HCT116 (cell line): ENCODE results near the gene SNTG2. TPM values are rescaled to one million over a fixed set of nuclear protein-coding genes. Genes with fewer than 3 reads are reported as not detected.
"Not testable (repeated sequence)": the region's sequence is repeated elsewhere in the genome, so short reads cannot be mapped to it uniquely, and the experiment has no call there.

Experiments used
- ATAC-seq: fragments of 200-7000 bp; cut with Tn5 transposase; 2 replicates; pipeline ENCODE4 v1.9.1; 2020; ENCODE audit warnings: mild to moderate bottlenecking, moderate library complexity
- BruUV-seq: library from RNA; stranded (reverse); fragments of 400-500 nt; replicated peaks from 2 replicates; lab custom pipeline; 2021; lab: Mats Ljungman, UMichigan
- CTCF ChIA-PET: fragments of 300-600 bp; sonication (Branson Sonifier 250); formaldehyde crosslinking; loops from one replicate; lab custom pipeline; 2021; ENCODE audit warnings: antibody characterized with exemption; lab: Charles Lee
- POLR2A ChIA-PET: fragments of 300-600, 350-600 bp; sonication (Branson Sonifier 250); formaldehyde crosslinking; loops from one replicate; lab custom pipeline; 2021; ENCODE audit warnings: antibody characterized with exemption; lab: Charles Lee
- RAD21 ChIA-PET, 2 experiments: fragments of 300-600 bp; sonication (Branson Sonifier 250); formaldehyde crosslinking; loops; one replicate each; lab custom pipeline; 2023; ENCODE audit warnings: low total read pairs in 2 of 2; ENCODE audit not compliant: uncharacterized antibody in 2 of 2, unreplicated experiment in 2 of 2, low non-redundant PET in 1 of 2; lab: Charles Lee
- DNase-seq: peaks from one replicate; pipeline ENCODE4 v3.0.0-alpha.2; 2010; ENCODE audit warnings: low read depth, low spot score
- H2AFZ ChIP-seq: fragments of 200-600 bp; shearing (Covaris generic), sonication (generic); 2 replicates; pipeline ENCODE4 v1.6.1; 2017; ENCODE audit warnings: low read depth, mixed run types, mixed read lengths, antibody characterized with exemption, low read length; ENCODE audit not compliant: poor library complexity, severe bottlenecking
- H3K27ac ChIP-seq: 2 replicates; pipeline ENCODE4 v1.5.1; 2012; ENCODE audit warnings: low read depth, low read length
- H3K27me3 ChIP-seq: fragments of 200-600 bp; sonication (generic); 2 replicates; pipeline ENCODE4 v1.6.1; 2016; ENCODE audit warnings: mixed run types, low read length, mixed read lengths; ENCODE audit not compliant: insufficient read depth
- H3K36me3 ChIP-seq, 2 experiments: fragments of 200-500 bp in 1 of 2; fragments of 200-600 bp in 1 of 2; sonication (Bioruptor generic) in 1 of 2; sonication (generic) in 1 of 2; 2 replicates each; pipeline versions ENCODE4 v1.5.1 to v1.6.1; 2014 to 2016; ENCODE audit warnings: low read length in 2 of 2, inconsistent platforms in 1 of 2, mixed read lengths in 1 of 2, mixed run types in 1 of 2; ENCODE audit not compliant: insufficient read depth in 2 of 2, control insufficient read depth in 1 of 2
- H3K4me1 ChIP-seq, 2 experiments: fragments of 200-600 bp in 1 of 2; sonication (generic) in 1 of 2; 2 replicates each; pipeline versions ENCODE4 v1.5.1 to v1.6.1; 2012 to 2017; ENCODE audit warnings: low read length in 2 of 2, inconsistent platforms in 1 of 2, mild to moderate bottlenecking in 1 of 2, mixed read lengths in 1 of 2, mixed run types in 1 of 2, moderate library complexity in 1 of 2; ENCODE audit not compliant: insufficient read depth in 2 of 2, control insufficient read depth in 1 of 2
- H3K4me2 ChIP-seq: fragments of 200-600 bp; sonication (generic); 2 replicates; pipeline ENCODE4 v1.6.1; 2017; ENCODE audit warnings: mixed run types, low read length, mixed read lengths
- H3K4me3 ChIP-seq, 2 experiments: fragments of 200-600 bp in 1 of 2; sonication (generic) in 1 of 2; replicated peaks in 1 of 2; 2 replicates each; pipeline ENCODE4 v1.5.1; 2011 to 2016; ENCODE audit warnings: low read length in 2 of 2, control low read depth in 1 of 2, low read depth in 1 of 2, mild to moderate bottlenecking in 1 of 2, mixed read lengths in 1 of 2, mixed run types in 1 of 2
- H3K79me2 ChIP-seq: fragments of 200-600 bp; sonication (generic); 2 replicates; pipeline ENCODE4 v1.6.1; 2017; ENCODE audit warnings: mild to moderate bottlenecking, mixed run types, low read length, moderate library complexity, mixed read lengths; ENCODE audit not compliant: insufficient read depth
- H3K9ac ChIP-seq: fragments of 200-600 bp; sonication (generic); 2 replicates; pipeline ENCODE4 v1.6.1; 2016; ENCODE audit warnings: low read length, mixed read lengths
- H3K9me2 ChIP-seq: fragments of 200-600 bp; sonication (generic), shearing (Covaris generic); 2 replicates; pipeline ENCODE4 v1.6.1; 2017; ENCODE audit warnings: mixed run types, mild to moderate bottlenecking, moderate library complexity; ENCODE audit not compliant: insufficient read depth
- H3K9me3 ChIP-seq, 2 experiments: fragments of 200-500 bp in 1 of 2; fragments of 200-600 bp in 1 of 2; sonication (Bioruptor generic) in 1 of 2; sonication (generic) in 1 of 2; 2 replicates each; pipeline ENCODE4 v1.6.1; 2014 to 2017; ENCODE audit warnings: low read length in 2 of 2, mixed read lengths in 2 of 2, inconsistent platforms in 1 of 2, low read depth in 1 of 2, mild to moderate bottlenecking in 1 of 2, mixed run types in 1 of 2, moderate library complexity in 1 of 2; ENCODE audit not compliant: control insufficient read depth in 1 of 2, insufficient read depth in 1 of 2
- H4K20me1 ChIP-seq: fragments of 200-600 bp; sonication (generic), shearing (Covaris generic); 2 replicates; pipeline ENCODE4 v1.6.1; 2017; ENCODE audit warnings: mixed run types, mild to moderate bottlenecking, moderate library complexity; ENCODE audit not compliant: insufficient read depth
- ATF3 ChIP-seq: IDR thresholded peaks from 2 replicates; pipeline ENCODE4 v1.6.1; 2012
- CBX3 ChIP-seq: IDR thresholded peaks from 2 replicates; pipeline ENCODE4 v1.6.1; 2012; ENCODE audit warnings: low read depth
- CEBPB ChIP-seq: IDR thresholded peaks from 2 replicates; pipeline ENCODE4 v1.6.1; 2012; ENCODE audit warnings: low read depth
- CTCF ChIP-seq, 3 experiments: fragments of 200-600 bp in 1 of 3; sonication (generic) in 1 of 3; IDR thresholded peaks in 2 of 3; conservative IDR thresholded peaks in 1 of 3; 2 replicates each; pipeline ENCODE4 v1.5.1; 2012 to 2017; ENCODE audit warnings: low read depth in 2 of 3, low read length in 2 of 3, antibody characterized with exemption in 1 of 3, borderline replicate concordance in 1 of 3, control low read depth in 1 of 3, mild to moderate bottlenecking in 1 of 3, mixed read lengths in 1 of 3, mixed run types in 1 of 3, moderate library complexity in 1 of 3; ENCODE audit not compliant: insufficient read depth in 1 of 3
- EGR1 ChIP-seq: IDR thresholded peaks from 2 replicates; pipeline ENCODE4 v1.6.1; 2012; ENCODE audit warnings: low read depth
- EZH2 ChIP-seq: fragments of 200-600 bp; sonication (generic); IDR thresholded peaks from 2 replicates; pipeline ENCODE4 v1.6.1; 2017; ENCODE audit warnings: antibody characterized with exemption, mixed run types
- EZH2phosphoT487 ChIP-seq: fragments of 200-600 bp; IDR thresholded peaks from 2 replicates; pipeline ENCODE4 v1.6.1; 2018; ENCODE audit warnings: antibody characterized with exemption, borderline replicate concordance
- MAX ChIP-seq: IDR thresholded peaks from 2 replicates; pipeline ENCODE4 v1.6.1; 2012
- POLR2A ChIP-seq: IDR thresholded peaks from 2 replicates; pipeline ENCODE4 v1.7.0; 2011; ENCODE audit warnings: borderline replicate concordance; ENCODE audit not compliant: insufficient read depth, insufficient read length; ENCODE audit errors: extremely low read depth
- REST ChIP-seq: IDR thresholded peaks from 2 replicates; pipeline ENCODE4 v1.6.1; 2012; ENCODE audit warnings: low read depth
- SIN3A ChIP-seq: IDR thresholded peaks from 2 replicates; pipeline ENCODE4 v1.6.1; 2012; ENCODE audit warnings: low read depth
- SRF ChIP-seq: IDR thresholded peaks from 2 replicates; pipeline ENCODE4 v1.6.1; 2012; ENCODE audit warnings: low read depth
- YY1 ChIP-seq: IDR thresholded peaks from 2 replicates; pipeline ENCODE4 v1.6.1; 2011; ENCODE audit warnings: low read length, low read depth, moderate library complexity, mild to moderate bottlenecking; ENCODE audit not compliant: insufficient replicate concordance; ENCODE audit errors: extremely low read depth
- ZFX ChIP-seq: fragments of 450-650 bp; IDR thresholded peaks from 2 replicates; pipeline ENCODE4 v1.6.1; 2017
- intact Hi-C: fragments of 100-400 bp; cut with micrococcal nuclease; formaldehyde crosslinking; loops from 2 replicates; pipeline ENCODE4 v1.10.0; 2022
- total RNA-seq: library from RNA; stranded (reverse); gene quantifications from one replicate; pipeline ENCODE4 v1.2.1, GENCODE V29; 2021; ENCODE audit not compliant: unreplicated experiment

Gene SNTG2
- total RNA-seq, 1 experiment from 2014 or later = not detected

- TF ChIP-seq CEBPB = no peak
- TF ChIP-seq EGR1 = no peak
- no peak for TF ChIP-seq MAX
Observed at GRCh38 chr2:1414121-1414520, 463.5 kb downstream of the SNTG2 start (continued).

GRCh38 chr2:1414901-1415300 is 464.3 kb downstream of the SNTG2 start:
- ATAC-seq, H3K79me2 ChIP-seq, H3K9ac ChIP-seq, H3K9me2 ChIP-seq, H3K36me3 ChIP-seq, BruUV-seq, H3K4me3 ChIP-seq, POLR2A ChIA-PET, H3K9me3 ChIP-seq, H2AFZ ChIP-seq, H3K4me1 ChIP-seq, DNase-seq, CTCF ChIA-PET, H3K27ac ChIP-seq, intact Hi-C loops, H3K4me2 ChIP-seq, H4K20me1 ChIP-seq, RAD21 ChIA-PET: not testable (repeated sequence)
- peaks cover 14% of the 10 kb centered on the region; the same call in 1 of the 2 replicates for H3K27me3 ChIP-seq

GRCh38 chr2:1415501-1415900 is 464.9 kb downstream of the SNTG2 start:
- Histone ChIP-seq H3K27me3 (peaks cover 17% of the 10 kb centered on the region), H3K4me2 (no peak overlapping the region), H3K4me3 (no peak overlapping the region), H3K27ac (no peak overlapping the region), H3K79me2 (no peaks in the 10 kb centered on the region), H3K9ac (no peak overlapping the region), H3K9me2 (no peaks in the 10 kb centered on the region), H3K4me1 (no peaks in the 10 kb centered on the region), H4K20me1 (no peaks in the 10 kb centered on the region), H3K9me3 (no peaks in the 10 kb centered on the region), H3K36me3 (no peaks in the 10 kb centered on the region), H2AFZ (no peak overlapping the region)
- DNase-seq = no peak
- POLR2A ChIA-PET = no interaction called here
- CTCF ChIA-PET = no interaction called here
- ATAC-seq = no peak
- intact Hi-C loops = no loop called here
- no TSS peak for BruUV-seq
- RAD21 ChIA-PET = no interaction called here
- TF ChIP-seq YY1 (no peak), EZH2phosphoT487 (no peak), ATF3 (no peak), SIN3A (no peak), EGR1 (no peak), REST (no peak), ZFX (no peak), POLR2A (no peak), CBX3 (no peak), CTCF (IDR thresholded peaks at IDR 0.05 in 2 of 3, conservative IDR thresholded peaks at IDR 0.05 in 1 of 3; ENCODE audit: borderline replicate concordance in 1 of 3, insufficient read depth in 1 of 3, low read depth in 2 of 3, low read length in 2 of 3) (no peak), SRF (no peak), EZH2 (no peak)
